ENCODE measurements around the gene PPP1R12B.
"Not testable (repeated sequence)": the region's sequence is repeated elsewhere in the genome, so short reads cannot be mapped to it uniquely, and the experiment has no call there.

Gene PPP1R12B

GRCh38 chr1:202531812-202532616 lies 183.5 kb downstream of the PPP1R12B start:
- not testable (repeated sequence) for DNase-seq (ENCODE audit: low spot score)

GRCh38 chr1:202539166-202539574 lies 190.7 kb downstream of the PPP1R12B start:
- DNase-seq (ENCODE audit: low spot score): not testable (repeated sequence)

- not testable (repeated sequence) for DNase-seq (ENCODE audit: low spot score)
Observed at GRCh38 chr1:202539583-202539982, 191.1 kb downstream of the PPP1R12B start.

GRCh38 chr1:202540014-202540413 lies 191.5 kb downstream of the PPP1R12B start:
- DNase-seq (ENCODE audit: low spot score): no peak

- no peak for DNase-seq (ENCODE audit: low spot score)
Observed at GRCh38 chr1:202540448-202540847, 191.9 kb downstream of the PPP1R12B start.

GRCh38 chr1:202540858-202541257 lies 192.4 kb downstream of the PPP1R12B start:
- not testable (repeated sequence) for DNase-seq (ENCODE audit: low spot score)

GRCh38 chr1:202542415-202542814 lies 193.9 kb downstream of the PPP1R12B start:
- DNase-seq (ENCODE audit: low spot score): not testable (repeated sequence)

- DNase-seq (ENCODE audit: low spot score): not testable (repeated sequence)
Observed at GRCh38 chr1:202543537-202543936, 195.0 kb downstream of the PPP1R12B start.

- not testable (repeated sequence) for DNase-seq (ENCODE audit: low spot score)
Observed at GRCh38 chr1:202544766-202545449, 196.4 kb downstream of the PPP1R12B start.

GRCh38 chr1:202545647-202546303 lies 197.3 kb downstream of the PPP1R12B start:
- not testable (repeated sequence) for DNase-seq (ENCODE audit: low spot score)

GRCh38 chr1:202546377-202546776 lies 197.9 kb downstream of the PPP1R12B start:
- DNase-seq (ENCODE audit: low spot score): not testable (repeated sequence)

GRCh38 chr1:202546796-202547195 lies 198.3 kb downstream of the PPP1R12B start:
- DNase-seq (ENCODE audit: low spot score): not testable (repeated sequence)

- DNase-seq (ENCODE audit: low spot score): no peak
Observed at GRCh38 chr1:202547215-202547614, 198.7 kb downstream of the PPP1R12B start.

GRCh38 chr1:202550088-202550487 lies 201.6 kb downstream of the PPP1R12B start:
- not testable (repeated sequence) for DNase-seq (ENCODE audit: low spot score)

GRCh38 chr1:202551683-202552082 lies 203.2 kb downstream of the PPP1R12B start:
- no peak for DNase-seq (ENCODE audit: low spot score)

GRCh38 chr1:202552615-202553014 lies 204.1 kb downstream of the PPP1R12B start:
- not testable (repeated sequence) for DNase-seq (ENCODE audit: low spot score)

GRCh38 chr1:202553078-202553477 lies 204.6 kb downstream of the PPP1R12B start:
- not testable (repeated sequence) for DNase-seq (ENCODE audit: low spot score)

GRCh38 chr1:202553560-202554038 lies 205.1 kb downstream of the PPP1R12B start:
- DNase-seq (ENCODE audit: low spot score): no peak

- not testable (repeated sequence) for DNase-seq (ENCODE audit: low spot score)
Observed at GRCh38 chr1:202554619-202555018, 206.1 kb downstream of the PPP1R12B start.

- DNase-seq (ENCODE audit: low spot score): not testable (repeated sequence)
Observed at GRCh38 chr1:202556037-202556436, 207.5 kb downstream of the PPP1R12B start.

GRCh38 chr1:202557662-202558061 lies 209.2 kb downstream of the PPP1R12B start:
- not testable (repeated sequence) for DNase-seq (ENCODE audit: low spot score)

GRCh38 chr1:202561240-202561639 lies 212.7 kb downstream of the PPP1R12B start:
- no peak for DNase-seq (ENCODE audit: low spot score)
